NK-92 (cell line): Measurements from ENCODE around the gene NF2.
A peak's percentile ranks its signal among the peaks of the same experiment; 100 is the strongest.
"Not testable (repeated sequence)": the region's sequence is repeated elsewhere in the genome, so short reads cannot be mapped to it uniquely, and the experiment has no call there.

ENCODE experiments used
- DNase-seq: peaks from one replicate; lab custom pipeline; 2025; ENCODE audit not compliant: unreplicated experiment; lab: John Stamatoyannopoulos, UW

The NF2 gene

DNA sequence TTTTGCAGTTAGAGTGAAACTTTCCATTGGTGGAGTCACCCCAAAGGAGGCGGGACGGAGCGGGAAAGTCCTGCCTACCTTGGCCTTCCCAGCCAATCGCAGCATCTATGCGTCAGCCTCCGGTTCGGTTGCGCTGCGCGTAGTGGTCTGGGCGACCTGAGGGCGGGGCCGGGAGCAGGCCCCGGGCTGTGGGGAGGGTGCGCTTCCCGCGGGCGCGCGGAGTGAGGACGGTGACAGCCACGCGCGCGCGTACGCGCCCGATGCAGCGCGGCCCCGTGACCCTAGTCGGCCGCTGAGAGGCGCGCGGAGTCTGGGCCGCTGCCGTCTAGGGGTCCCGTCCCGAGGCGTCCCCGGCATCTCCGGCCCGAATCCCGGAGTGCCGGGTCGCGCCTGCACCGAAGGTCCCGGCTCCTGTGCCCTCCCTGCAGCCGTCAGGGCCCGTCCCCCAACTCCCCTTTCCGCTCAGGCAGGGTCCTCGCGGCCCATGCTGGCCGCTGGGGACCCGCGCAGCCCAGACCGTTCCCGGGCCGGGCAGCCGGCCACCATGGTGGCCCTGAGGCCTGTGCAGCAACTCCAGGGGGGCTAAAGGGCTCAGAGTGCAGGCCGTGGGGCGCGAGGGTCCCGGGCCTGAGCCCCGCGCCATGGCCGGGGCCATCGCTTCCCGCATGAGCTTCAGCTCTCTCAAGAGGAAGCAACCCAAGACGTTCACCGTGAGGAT lies at the start of gene NF2:
NF2 (plus strand) TSS at position 276 of the 718 bp plus-strand sequence; CDS start at position 642, 366 bp downstream.
- peak; percentile 94 for DNase-seq

- no peak for DNase-seq
Observed at GRCh38 chr22:29555065-29555644, 48.3 kb upstream of the NF2 start.

DNA sequence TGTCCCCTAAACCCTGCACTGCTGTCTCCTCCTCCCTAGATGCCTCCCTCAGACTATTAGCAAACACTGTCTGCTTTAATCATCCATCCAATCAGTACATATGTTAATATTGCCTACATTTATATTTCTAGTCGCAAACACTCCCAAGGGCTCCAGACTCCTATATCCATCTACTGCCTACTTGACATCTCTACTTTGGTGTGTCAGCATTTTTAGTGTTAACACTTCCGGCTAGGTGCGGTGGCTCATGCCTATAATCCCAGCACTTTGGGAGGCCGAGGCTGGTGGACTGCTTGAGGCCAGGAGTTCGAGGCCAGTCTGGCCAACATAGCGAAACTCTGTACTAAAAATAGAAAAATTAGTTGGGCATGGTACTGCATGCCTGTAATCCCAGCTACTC lies 44.4 kb upstream of the NF2 start:
- no peak for DNase-seq

DNA sequence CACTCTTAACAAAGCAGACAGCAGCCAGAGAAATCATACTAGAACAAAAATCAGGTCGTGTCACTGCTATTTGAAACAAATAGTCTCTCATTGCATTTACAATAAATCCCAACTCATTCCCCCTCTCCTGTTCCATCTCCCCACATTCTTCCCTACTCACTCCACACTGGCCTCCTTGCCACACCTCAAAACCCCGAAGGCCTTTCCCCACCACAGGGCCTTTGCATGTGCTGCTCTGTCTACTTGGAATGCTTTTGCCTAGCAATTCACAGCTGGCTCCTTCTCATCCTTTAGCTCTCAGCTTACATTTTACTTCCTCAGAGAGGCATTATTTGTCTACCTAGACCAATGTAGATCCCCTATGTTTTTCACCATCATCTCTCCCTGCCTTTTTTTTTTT lies 43.6 kb upstream of the NF2 start:
- no peak for DNase-seq

GRCh38 chr22:29563652-29564460 lies 39.6 kb upstream of the NF2 start:
- DNase-seq: no peak

GRCh38 chr22:29566513-29566912 lies 36.9 kb upstream of the NF2 start:
- DNase-seq: not testable (repeated sequence)

DNA sequence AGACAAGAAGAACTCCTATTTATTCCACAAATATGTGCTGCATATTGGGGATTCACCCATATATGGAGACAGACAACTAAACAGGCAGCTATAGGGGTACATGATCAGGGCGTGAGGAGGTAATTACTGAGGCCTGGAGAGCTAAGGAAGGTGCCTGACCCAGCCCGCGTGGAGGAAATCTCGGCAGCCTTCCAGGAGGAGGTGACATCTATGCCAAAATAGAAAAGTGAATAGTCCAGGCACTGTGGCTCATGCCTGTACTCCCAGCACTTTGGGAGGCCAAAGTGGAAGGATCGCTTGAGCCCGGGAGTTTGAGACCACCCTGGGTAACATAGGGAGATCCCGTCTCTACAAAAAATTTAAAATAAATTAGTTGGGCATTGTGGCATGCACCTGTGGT lies 36.1 kb upstream of the NF2 start:
- no peak for DNase-seq

GRCh38 chr22:29569011-29569678 lies 34.3 kb upstream of the NF2 start:
- no peak for DNase-seq

DNA sequence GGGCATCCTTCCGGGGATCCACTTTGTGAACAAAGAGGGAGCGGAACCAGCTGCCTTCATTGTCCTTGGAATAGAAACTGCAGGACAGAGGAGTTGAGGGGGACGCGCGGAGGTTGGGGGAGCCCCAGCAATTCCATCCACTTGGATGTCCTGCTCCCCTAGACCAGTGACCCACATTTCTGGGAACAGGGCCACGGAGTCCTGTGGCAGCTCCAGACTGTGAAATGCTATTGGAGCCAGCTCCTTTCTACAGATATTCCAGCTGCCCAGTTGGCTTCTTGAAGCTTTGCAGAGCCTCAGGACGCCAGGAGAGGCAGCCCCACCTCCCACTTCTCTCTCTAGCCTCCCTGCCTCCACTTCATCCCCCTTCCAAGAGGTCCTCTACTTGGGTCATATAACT lies 33.0 kb upstream of the NF2 start:
- DNase-seq: no peak

DNA sequence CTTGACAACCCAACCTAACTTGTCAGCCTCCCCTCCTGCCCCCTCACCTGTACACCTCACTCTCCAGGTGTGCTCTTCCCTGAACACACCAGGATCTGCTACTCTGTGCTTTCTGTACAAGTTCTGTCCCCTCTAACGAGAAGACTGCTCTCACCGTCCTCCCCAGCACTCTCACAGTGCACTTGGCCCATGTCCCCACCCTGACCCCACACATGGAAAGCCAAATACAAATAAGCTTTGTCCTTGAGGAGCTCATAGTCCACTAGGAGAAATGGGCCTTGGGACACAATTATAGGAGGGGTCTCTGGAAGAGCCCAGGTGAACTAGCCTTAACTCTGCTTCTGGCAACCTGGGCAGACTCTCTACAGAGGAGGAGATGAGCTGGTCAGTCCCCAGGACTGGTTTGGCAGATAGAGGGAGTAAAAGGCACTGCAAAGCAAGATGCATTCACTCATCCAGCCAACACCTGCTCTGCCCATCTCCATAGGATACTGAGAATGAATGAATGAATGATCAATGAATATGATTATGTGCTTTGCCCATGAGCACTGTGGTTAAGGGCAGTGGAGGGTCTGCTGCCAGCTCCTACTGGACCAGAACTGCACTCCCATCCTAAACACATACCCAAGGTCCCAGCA lies 32.4 kb upstream of the NF2 start:
- no peak for DNase-seq

DNA sequence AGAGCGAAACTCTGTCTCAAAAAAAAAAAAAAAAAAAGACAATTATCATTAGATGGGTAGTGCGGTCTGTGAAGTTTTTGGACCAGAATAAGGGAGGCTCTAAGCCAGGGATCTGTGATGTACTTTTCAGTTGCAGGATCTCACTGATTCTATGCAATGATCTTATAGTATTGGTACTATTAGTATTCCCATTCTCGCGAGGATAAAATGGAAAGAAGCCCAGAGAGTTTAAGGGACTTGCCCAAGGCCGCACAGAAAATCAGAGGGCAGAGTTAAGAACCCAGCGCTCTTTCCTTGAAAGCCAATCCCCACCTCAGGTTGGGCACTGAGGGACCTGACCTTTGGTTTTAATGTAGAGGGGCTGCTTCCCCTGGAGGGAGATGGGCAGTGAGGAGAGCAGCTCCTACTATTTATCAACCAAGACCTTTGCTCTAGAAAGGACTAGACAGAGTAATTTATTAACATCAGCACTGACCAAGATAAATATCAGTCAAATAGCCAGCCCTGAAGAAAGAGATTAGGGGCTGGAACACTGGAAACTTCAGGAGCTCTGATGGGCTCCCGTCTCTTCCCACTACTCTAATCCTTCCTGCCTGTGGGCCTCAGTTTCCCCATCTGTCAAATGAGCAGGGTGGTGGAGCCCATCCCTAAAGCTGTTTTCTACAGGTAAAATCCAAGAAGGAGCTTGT lies 28.5 kb upstream of the NF2 start:
- no peak for DNase-seq

- DNase-seq: no peak
Observed at GRCh38 chr22:29578462-29579200, 24.8 kb upstream of the NF2 start.

DNA sequence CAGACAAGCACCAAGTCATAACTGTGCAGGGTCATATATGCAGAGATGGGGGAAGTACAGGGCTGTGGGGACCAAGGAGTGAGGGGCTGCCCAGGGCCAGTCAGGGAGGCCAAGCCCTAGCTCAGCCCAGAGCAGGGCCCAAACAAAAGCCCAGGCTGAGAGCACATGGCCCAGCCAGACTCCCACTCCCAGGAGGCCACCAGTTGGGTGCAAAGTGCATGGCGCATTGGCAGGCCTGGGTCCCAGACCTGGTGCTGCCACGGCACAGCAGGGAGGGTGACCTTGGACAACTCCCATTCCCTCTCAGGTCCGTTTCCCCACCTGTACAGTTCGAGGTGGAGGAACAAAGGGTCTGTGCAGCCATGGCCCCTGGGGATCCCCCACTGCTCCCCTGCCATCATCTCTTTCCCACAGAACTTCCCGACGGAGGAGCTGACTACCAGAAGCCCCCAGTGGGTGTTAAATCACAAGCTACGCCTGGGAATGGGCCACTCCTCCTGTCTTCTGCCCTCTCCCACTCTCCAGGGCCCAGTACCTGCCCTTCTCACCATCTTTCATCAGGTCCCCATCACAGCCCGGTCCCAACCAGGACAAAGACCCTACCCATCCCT lies 23.1 kb upstream of the NF2 start:
- DNase-seq: no peak

DNA sequence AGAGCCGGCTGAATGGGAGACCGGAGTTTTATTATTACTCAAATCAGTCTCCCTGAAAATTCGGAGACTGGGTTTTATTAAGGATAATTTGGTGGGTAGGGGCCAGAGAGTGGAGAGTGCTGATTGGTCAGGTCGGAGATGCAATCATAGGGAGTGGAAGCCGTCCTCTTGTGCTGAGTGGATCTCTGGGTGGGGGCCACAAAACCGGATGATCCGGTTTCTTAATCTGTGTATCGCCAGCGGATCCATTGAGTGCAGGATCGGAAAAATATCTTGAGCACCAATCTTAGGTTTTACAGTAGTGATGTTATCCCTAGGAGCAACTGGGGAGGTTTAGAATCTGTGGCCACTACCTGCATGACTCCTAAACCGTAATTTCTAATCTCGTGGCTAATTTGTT lies 21.6 kb upstream of the NF2 start:
- no peak for DNase-seq

- no peak for DNase-seq
Observed at GRCh38 chr22:29584975-29585374, 18.5 kb upstream of the NF2 start.

GRCh38 chr22:29586193-29586705 lies 17.2 kb upstream of the NF2 start:
- DNase-seq: not testable (repeated sequence)

DNA sequence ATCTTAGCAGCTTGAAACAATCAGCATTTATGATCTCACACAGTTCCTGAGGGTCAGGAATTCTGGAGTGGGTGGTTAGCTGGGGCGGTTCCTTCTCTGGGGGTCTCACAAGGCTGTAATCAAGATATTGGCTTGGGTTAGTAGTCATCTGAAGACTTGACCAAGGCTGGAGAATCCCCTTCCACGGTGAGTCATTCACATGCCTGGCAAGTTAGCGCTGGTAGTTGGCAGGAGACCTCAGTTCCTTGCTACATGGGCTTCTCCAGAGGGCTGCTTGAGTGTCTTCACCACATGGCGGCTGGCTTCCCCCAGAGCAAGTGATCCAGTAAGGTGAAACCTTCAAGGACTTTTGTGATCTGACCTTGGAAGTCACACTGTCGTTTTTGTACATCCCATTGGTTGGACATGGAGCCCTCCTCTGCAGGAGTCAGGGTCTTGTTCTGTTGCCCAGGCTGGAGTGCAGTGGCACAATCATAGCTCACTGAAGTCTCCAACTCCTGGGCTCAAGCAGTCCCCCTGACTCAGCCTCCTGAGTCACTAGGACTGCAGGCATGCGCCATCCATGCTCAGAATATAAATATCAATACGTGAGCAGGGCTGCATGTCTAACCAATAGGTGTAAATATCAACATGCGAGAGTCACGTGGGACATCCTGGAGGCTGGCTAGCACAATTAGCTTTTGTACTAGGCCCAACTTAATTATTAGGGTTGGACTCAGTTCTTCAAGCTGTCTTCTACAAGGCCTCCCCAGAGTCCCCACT lies 15.3 kb upstream of the NF2 start:
- DNase-seq: no peak

GRCh38 chr22:29593923-29594322 lies 9.5 kb upstream of the NF2 start:
- no peak for DNase-seq
